ENCODE data around the gene DDX19B.
"Not testable (repeated sequence)": the region's sequence is repeated elsewhere in the genome, so short reads cannot be mapped to it uniquely, and the experiment has no call there.

The DDX19B gene

DNA sequence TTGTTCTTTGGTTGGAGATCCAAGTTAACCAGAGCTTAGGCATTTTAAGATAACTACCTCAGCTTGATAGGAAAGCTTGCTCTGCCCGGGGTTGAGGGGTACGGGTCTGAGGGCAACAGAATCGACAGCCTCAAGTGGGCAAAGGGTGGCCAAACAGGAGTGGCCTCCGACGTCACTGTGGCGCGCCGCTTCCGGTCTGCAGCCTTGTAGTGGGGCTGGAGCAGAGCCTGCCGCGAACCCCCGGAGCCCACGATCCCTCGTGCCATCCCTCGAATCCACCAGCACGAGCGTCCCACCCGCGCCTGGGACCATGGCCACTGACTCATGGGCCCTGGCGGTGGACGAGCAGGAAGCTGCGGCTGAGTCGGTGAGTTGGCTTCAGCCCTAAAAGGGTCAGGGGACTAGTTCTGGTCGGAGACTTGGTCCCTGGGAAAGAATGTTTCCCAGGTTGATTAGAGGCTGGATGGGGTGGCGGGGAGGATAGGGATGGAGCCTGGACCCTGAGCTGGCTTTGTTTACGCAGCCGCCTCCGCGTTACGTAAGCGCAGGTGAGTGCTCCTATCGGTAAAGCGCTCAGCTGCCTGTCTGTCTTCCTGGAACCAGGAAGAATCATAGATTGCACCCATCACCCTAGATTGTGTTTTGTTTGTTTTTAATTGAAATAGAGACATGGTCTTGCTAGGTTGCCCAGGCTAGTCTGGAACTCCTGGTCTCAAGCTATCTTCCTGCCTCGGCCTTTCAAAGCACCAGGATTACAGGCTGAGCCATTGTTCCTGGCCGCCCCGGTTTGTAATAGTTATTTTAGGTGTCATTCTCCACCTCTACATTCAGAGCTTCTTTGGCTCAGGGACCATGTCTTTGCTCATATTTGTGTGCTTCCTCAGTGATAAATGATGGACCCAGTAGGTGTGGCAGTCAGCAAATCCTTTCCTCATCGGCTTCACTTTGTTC, at the start of gene DDX19B:
Gene DDX19B, plus strand, starts transcription at position 199 of the 951 bp plus-strand sequence. Its CDS starts 112 bp downstream, at position 311.
- peak; percentile 10 to 28 for DNase-seq (ENCODE audit: extremely low read depth in 1 of 2, low read depth in 1 of 2)

DNA sequence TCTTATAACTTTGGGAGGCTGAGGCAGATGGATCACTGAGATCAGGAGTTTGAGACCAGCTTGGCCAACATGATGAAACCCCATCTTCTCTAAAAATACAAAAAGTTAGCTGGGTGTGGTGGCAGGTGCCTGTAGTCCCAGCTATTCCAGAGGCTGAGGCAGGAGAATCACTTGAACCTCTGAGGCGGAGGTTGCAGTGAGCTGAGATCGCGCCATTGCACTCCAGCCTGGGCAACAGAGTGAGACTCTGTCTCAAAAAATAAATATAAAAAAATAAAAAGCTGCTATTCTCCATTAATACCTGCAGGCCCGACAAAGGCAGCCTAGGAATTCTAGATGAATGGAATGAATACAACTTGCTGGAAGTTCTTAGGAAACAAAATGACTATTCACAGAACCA, 49.3 kb upstream of the DDX19B start:
- not testable (repeated sequence) for DNase-seq (ENCODE audit: extremely low read depth in 1 of 2, low read depth in 1 of 2)

- DNase-seq (ENCODE audit: extremely low read depth in 1 of 2, low read depth in 1 of 2): no peak
These were observed 48.0 kb upstream of the DDX19B start for GRCh38 chr16:70250748-70251628.

DNA sequence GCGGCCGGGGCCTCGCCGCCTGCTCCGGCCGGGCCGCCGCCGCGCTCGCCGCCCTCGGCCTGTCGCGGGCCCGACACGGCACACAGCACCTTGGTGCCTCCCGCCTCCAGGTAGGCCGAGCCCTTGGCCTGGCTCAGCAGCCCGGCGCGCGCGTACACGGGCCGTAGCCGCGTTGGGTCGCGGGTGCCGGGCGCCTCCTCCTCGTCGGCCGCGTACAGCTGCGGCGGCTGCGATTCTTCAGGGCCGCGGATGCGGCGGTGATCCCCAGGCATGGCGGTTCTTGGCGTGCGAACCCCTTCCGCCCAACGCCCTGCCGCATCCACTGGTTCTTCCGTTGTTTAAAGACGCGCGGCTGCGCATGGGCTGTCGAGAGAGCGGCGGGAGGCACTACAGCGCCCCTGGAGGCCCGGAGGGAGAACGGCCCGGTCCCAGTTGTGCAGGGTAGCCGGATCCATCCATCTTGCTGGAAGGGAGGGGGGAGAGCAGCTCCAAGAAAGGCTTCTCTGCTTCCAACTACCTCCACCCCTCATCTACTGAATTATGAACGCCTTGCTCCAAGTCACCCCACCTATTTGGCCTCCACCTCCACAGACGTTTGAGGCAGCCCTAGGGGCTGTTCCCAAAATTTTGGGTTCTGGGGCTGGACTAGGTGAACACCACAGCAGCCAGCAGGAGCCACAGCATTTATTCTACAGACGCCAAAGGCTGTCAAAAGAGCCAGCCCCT, 47.2 kb upstream of the DDX19B start, which contains the start of gene EXOSC6:
Gene EXOSC6, minus strand, starts transcription at position 312 of the 726 bp plus-strand sequence. Its CDS starts 40 bp downstream, at position 272.
- peak; percentile 84 for DNase-seq (ENCODE audit: extremely low read depth in 1 of 2, low read depth in 1 of 2)

- DNase-seq (ENCODE audit: extremely low read depth in 1 of 2, low read depth in 1 of 2): no peak
These were observed 46.5 kb upstream of the DDX19B start for GRCh38 chr16:70252355-70252988.

GRCh38 chr16:70253291-70254106, 45.5 kb upstream of the DDX19B start:
- DNase-seq (ENCODE audit: extremely low read depth in 1 of 2, low read depth in 1 of 2): no peak

DNA sequence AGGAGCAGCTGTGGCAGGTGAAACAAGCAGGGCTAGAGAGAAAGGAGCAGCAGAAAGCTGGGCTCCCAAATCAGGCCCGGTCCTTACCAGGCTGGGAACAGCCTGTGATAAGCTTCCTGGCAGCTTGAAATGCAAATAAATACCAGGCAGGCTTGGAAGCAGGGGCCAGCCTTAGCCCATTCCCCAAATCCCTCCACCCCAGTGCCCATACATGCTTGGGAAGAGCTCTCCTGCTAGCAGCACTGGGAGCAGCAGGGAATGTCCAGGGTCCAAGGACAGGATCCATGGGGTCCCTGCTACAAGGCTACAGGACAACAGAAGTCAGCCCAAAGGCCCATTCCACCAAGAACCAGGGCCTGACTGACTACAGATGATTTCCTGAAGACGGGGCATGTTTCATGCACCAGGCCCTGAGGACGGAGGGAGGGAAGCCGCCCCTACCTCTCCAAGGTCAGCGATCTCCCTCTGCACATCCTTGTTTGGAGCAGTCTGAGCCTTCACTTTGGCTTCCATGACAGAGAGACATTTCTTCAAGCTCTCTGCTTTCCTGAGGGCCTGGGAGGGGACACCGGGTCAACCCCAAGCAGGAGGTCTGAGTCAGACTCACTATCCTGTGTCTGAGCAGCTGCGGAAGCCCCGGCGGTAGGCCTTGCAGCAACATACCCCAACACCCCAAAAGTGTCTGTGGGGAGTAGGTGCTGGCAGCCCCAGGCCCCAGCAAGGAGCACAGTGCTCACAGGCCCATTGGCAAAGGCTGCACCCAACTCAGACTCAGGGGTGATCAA, 44.6 kb upstream of the DDX19B start:
- no peak for DNase-seq (ENCODE audit: extremely low read depth in 1 of 2, low read depth in 1 of 2)

DNA sequence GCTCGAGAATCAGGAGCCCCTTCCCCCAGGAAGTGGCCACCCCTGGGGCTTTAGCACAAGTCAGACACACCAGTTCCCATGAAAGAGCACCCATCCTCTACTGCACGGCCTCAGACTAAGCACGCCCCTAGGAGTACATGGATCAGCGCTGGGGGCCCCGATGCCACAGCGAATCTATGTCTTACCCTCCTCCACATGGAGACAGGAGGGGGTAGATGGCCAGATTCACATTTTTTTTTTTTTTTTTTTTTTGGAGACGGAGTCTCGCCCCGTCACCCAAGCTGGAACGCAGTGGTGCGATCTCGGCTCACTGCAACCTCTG, 44.1 kb upstream of the DDX19B start:
- no peak for DNase-seq (ENCODE audit: extremely low read depth in 1 of 2, low read depth in 1 of 2)

DNA sequence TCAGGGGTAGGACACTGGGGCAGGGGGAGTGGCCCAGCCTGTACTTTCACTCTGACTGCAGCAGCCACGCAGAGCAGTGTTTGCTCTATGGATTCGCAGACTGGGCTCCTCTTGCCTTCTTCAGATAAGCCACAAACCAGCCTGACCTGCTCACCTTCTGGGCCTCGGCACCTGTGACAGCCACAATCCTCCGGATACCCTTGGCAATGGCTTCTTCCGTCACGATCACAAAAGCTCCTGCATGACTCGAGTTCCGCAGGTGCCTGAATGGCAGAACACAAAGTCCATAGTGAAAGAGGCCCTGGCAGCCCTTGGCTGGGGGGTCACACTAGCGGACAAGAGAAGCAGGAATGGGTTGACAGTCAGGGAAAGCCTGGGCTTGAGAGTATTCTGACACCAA, 43.4 kb upstream of the DDX19B start:
- no peak for DNase-seq (ENCODE audit: extremely low read depth in 1 of 2, low read depth in 1 of 2)

GRCh38 chr16:70257391-70257790, 41.6 kb upstream of the DDX19B start:
- no peak for DNase-seq (ENCODE audit: extremely low read depth in 1 of 2, low read depth in 1 of 2)

DNA sequence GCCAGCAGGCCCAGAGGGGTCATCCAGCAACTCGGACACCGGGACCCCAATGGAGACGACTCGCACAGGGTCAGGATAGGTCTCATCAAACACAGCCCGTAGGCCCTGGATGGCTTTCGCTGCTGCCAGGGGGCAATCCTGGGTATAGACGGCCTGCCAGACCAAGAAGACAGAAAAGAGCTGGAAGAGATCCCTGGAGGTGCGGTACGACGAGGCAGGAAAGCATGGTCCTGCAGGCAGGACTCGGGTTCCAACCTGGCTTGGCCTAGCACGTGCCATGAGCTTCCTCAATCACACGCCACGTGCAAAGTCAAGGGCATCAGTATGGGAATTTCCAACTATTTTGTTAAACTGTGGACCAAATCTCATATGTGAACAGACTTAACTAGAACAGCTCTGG, 40.9 kb upstream of the DDX19B start:
- no peak for DNase-seq (ENCODE audit: extremely low read depth in 1 of 2, low read depth in 1 of 2)

GRCh38 chr16:70258946-70259345, 40.0 kb upstream of the DDX19B start:
- no peak for DNase-seq (ENCODE audit: extremely low read depth in 1 of 2, low read depth in 1 of 2)

- DNase-seq (ENCODE audit: extremely low read depth in 1 of 2, low read depth in 1 of 2): not testable (repeated sequence)
These were observed 39.1 kb upstream of the DDX19B start for GRCh38 chr16:70259903-70260302.

- DNase-seq (ENCODE audit: extremely low read depth in 1 of 2, low read depth in 1 of 2): no peak
These were observed 31.5 kb upstream of the DDX19B start for GRCh38 chr16:70267516-70267915.

- DNase-seq (ENCODE audit: extremely low read depth in 1 of 2, low read depth in 1 of 2): not testable (repeated sequence)
These were observed 31.1 kb upstream of the DDX19B start for GRCh38 chr16:70267922-70268321.

DNA sequence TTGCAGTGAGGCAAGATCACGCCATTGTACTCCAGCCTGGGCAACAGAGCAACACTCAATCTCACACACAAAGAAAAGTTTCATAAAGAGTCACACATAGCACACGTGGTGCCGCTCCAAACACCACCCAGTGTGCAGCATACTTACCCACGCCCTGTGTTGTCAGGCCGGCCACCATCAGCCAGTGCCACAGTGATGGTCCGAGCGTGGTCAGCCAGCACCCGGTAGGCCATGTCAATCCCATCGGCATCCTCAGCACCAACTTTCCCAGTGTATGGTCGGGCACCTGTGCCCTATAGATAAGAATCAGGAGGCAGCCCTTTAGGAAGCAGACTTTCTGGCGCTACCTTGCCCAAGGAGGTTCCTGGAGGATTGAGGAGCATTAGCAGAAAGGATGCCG, 29.5 kb upstream of the DDX19B start:
- DNase-seq (ENCODE audit: extremely low read depth in 1 of 2, low read depth in 1 of 2): no peak

DNA sequence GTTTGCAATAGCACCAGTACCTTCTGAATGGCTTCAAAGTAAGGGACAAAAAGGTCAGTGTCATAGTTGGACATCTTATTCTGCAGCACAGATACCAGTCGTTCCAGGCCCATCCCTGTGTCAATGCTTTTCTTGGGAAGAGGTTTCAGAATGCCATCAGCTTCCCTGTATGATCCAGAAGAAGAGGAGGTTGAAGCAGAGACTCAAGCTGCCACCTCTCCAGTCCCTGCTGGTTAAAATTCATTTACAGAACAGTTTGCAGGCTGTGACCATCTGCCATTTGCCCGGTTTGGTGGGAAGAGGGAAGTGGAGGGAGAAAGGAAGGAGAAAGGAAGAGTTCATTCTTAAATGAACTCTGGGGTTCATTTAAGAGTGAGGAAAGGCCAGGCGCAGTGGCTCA, 28.8 kb upstream of the DDX19B start:
- DNase-seq (ENCODE audit: extremely low read depth in 1 of 2, low read depth in 1 of 2): no peak

DNA sequence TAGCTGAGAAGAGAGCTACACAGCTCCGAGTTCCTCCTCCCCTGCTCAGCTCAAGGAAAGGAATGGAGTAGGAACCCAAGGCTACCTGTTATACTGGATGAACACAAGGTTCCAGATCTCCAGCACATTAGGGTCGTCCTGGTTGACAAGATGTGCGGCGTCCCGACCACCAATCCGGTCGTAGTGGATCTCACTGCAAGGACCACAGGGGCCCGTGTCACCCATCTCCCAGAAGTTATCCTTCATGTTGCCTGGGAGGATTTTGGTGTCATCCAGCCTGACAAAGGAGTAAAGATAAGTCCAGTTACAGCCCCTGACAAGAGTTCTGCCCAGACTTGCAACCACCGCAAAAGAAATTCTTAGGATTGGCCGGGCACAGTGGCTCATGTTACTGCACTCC, 27.3 kb upstream of the DDX19B start:
- no peak for DNase-seq (ENCODE audit: extremely low read depth in 1 of 2, low read depth in 1 of 2)

- DNase-seq (ENCODE audit: extremely low read depth in 1 of 2, low read depth in 1 of 2): no peak
These were observed 22.6 kb upstream of the DDX19B start for GRCh38 chr16:70276392-70276791.

Data from activated CD8-positive, alpha-beta memory T cell treated with anti-CD3 and anti-CD28 coated beads for 1 hour (primary cell).